Measurements from ENCODE around the gene LAMB3. TPM values are rescaled to one million over a fixed set of nuclear protein-coding genes. Genes with fewer than 3 reads are reported as not detected.

LAMB3 gene
- total RNA-seq, 1 experiment from 2014 or later, result 0.28 TPM

GRCh38 chr1:209614151-209614420 is 38.1 kb downstream of the LAMB3 start:
- no CpG with 5 or more reads among the region's 5 CpGs for WGBS (ENCODE audit: extremely low coverage, insufficient read length, low lambda C conversion rate)
- peaks cover 0 to 3% of the 10 kb centered on the region in 2 experiments; a peak in 1 of 4 replicates for H3K4me1 Mint-ChIP-seq

More at GRCh38 chr1:209614151-209614420, 38.1 kb downstream of the LAMB3 start:
- H3K23me2 ChIP-seq (ENCODE audit: insufficient read length, low read depth, low read length, poor library complexity, severe bottlenecking), result no peaks in the 10 kb centered on the region
- no peak for TF ChIP-seq CTCF (conservative IDR thresholded peaks at IDR 0.05)
- H3K23ac ChIP-seq (ENCODE audit: insufficient read length, low read depth, low read length), result no peak overlapping the region
- Mint-ChIP-seq H3K4me3 (no peak overlapping the region), H3K36me3 (ENCODE audit: insufficient read depth in 1 of 3, low read depth in 3 of 3) (no peaks in the 10 kb centered on the region; a peak in 2 of 7 replicates), H3K9me3 (no peaks in the 10 kb centered on the region; a peak in 1 of 5 replicates), H3K27me3 (ENCODE audit: low read depth) (peaks cover 7% of the 10 kb centered on the region), H3K27ac (no peak overlapping the region)
- H3K9me3 ChIP-seq (ENCODE audit: control insufficient read depth, low read depth, low read length), result no peaks in the 10 kb centered on the region
- no peak overlapping the region for H2BK5ac ChIP-seq (ENCODE audit: insufficient read length, low read length)
- H3K4me2 ChIP-seq (ENCODE audit: insufficient read depth, insufficient read length, low read length), result no peak overlapping the region
- no peak overlapping the region for H3K9ac ChIP-seq (ENCODE audit: extremely low read depth, insufficient read length, low read length)
- H3K14ac ChIP-seq (ENCODE audit: insufficient read depth, low read length), result no peak overlapping the region
- no peak overlapping the region for H3K18ac ChIP-seq (ENCODE audit: insufficient read length, low read depth, low read length)
- no peak overlapping the region for H4K5ac ChIP-seq (ENCODE audit: insufficient read length, low read depth, low read length)
- no peaks in the 10 kb centered on the region for H3K79me2 ChIP-seq (ENCODE audit: insufficient read depth, low read length)
- no peak overlapping the region for H2BK120ac ChIP-seq (ENCODE audit: low read depth, low read length, poor library complexity, severe bottlenecking)
- no peak overlapping the region for H4K91ac ChIP-seq (ENCODE audit: insufficient read length, low read depth, low read length)
- no peak overlapping the region for H4K8ac ChIP-seq (replicated peaks; ENCODE audit: insufficient read length, low read depth, low read length)
- no peak overlapping the region for H3K56ac ChIP-seq (ENCODE audit: insufficient read length, low read depth, low read length)
- no peak overlapping the region for H2AFZ ChIP-seq (ENCODE audit: low read length)
- no peak overlapping the region for H3T11ph ChIP-seq (ENCODE audit: low read length)
- no peaks in the 10 kb centered on the region for H3K79me1 ChIP-seq (ENCODE audit: insufficient read depth, low read depth, low read length, poor library complexity, severe bottlenecking)
- no peak overlapping the region for H2BK12ac ChIP-seq (ENCODE audit: insufficient read length, low read depth, low read length)
- H4K20me1 ChIP-seq (ENCODE audit: control insufficient read depth, insufficient read depth, insufficient read length), result no peaks in the 10 kb centered on the region
- H2BK20ac ChIP-seq (ENCODE audit: low read depth, low read length, poor library complexity, severe bottlenecking), result no peak overlapping the region
- DNase-seq, result no peak
- no peak overlapping the region for H2BK15ac ChIP-seq (ENCODE audit: low read depth, low read length)
- no peaks in the 10 kb centered on the region for H3K27me3 ChIP-seq (ENCODE audit: insufficient read depth, low read length)
- H2AK5ac ChIP-seq (ENCODE audit: insufficient read length, low read length), result no peak overlapping the region
- H3K4ac ChIP-seq (ENCODE audit: low read depth, low read length), result no peak overlapping the region
- no peaks in the 10 kb centered on the region for H3K4me1 ChIP-seq (ENCODE audit: insufficient read depth, low read length)
- no peak overlapping the region for H3K27ac ChIP-seq (ENCODE audit: insufficient read length, low read depth, low read length)
